Left lobe of liver (tissue), 2 donors: ENCODE results near the gene OLR1. TPM values are rescaled to one million over a fixed set of nuclear protein-coding genes. Genes with fewer than 3 reads are reported as not detected.

Source experiments
- ATAC-seq: fragments of 200-7000 bp; cut with Tn5 transposase; one replicate; pipeline ENCODE4 v1.9.1; 2020; ENCODE audit warnings: mild to moderate bottlenecking, moderate library complexity
- DNase-seq: peaks from one replicate; pipeline ENCODE4 v3.0.0-alpha.2; 2020; ENCODE audit warnings: low spot score
- total RNA-seq: library from RNA; stranded (reverse); gene quantifications from one replicate; pipeline ENCODE4 v1.2.1, GENCODE V29; 2021
- donor health status: DM: no; HTN: no; CAD: no; lungs with moderate emphysema.
- donor health status: DM: no; HTN: yes; CAD: no.

The OLR1 gene
- total RNA-seq, 1 donor from 2014 or later = 0.50 TPM

DNA sequence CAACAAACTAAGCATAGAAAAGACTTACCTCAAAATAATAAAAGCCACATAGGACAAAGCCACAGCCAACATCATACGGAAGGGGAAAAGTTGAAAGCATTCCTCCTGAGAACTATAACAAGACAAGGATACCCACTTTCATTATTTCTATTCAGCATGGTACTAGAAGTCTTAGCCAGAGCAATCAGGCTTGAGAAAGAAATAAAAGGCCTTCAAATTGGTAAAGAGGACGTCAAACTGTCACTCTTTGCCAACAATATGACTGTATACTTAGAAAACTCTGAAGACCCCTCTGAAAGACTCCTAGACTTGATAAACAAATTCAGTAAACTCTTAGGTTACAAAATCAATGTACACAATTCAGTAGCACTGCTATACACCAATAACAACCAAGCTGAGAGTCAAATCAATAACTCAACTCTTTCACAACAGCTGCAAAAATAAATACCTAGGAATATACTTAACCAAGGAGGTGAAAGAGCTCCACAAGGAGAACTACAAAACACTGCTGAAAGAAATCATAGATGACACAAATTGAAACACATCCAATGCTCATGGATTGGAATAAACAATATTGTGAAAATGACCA, 61.6 kb downstream of the OLR1 start:
- DNase-seq (no peak), ATAC-seq (peak; percentile 58)

Other genes with a start within 250 kb of the OLR1 start
- gene CLEC2A, start 239.8 kb downstream of the OLR1 start, total RNA-seq = not detected
- gene CLEC12A, start 200.7 kb downstream of the OLR1 start, total RNA-seq = 0.38 TPM
- 10.7 TPM for gene CLEC1B, start 173.0 kb downstream of the OLR1 start, total RNA-seq
- gene CLEC12B, start 161.5 kb downstream of the OLR1 start, total RNA-seq = not detected
- gene CLEC9A, start 141.4 kb downstream of the OLR1 start, total RNA-seq = not detected
- gene CLEC1A, start 73.1 kb downstream of the OLR1 start, total RNA-seq = 0.70 TPM
- gene CLEC7A, start 41.9 kb downstream of the OLR1 start, total RNA-seq = 1.2 TPM
- gene TMEM52B, start 6.9 kb upstream of the OLR1 start, total RNA-seq = not detected
- 92.9 TPM for gene GABARAPL1, start 40.7 kb upstream of the OLR1 start, total RNA-seq
- 0.53 TPM for gene KLRD1, start 135.7 kb upstream of the OLR1 start, total RNA-seq
- 0.55 TPM for gene KLRK1, start 217.9 kb upstream of the OLR1 start, total RNA-seq
- not detected for gene KLRC4, start 237.6 kb upstream of the OLR1 start, total RNA-seq
- not detected for gene KLRC3, start 248.5 kb upstream of the OLR1 start, total RNA-seq